Measurements from ENCODE around the gene SLFN14.
"Not testable (repeated sequence)": the region's sequence is repeated elsewhere in the genome, so short reads cannot be mapped to it uniquely, and the experiment has no call there.

Gene SLFN14

DNA sequence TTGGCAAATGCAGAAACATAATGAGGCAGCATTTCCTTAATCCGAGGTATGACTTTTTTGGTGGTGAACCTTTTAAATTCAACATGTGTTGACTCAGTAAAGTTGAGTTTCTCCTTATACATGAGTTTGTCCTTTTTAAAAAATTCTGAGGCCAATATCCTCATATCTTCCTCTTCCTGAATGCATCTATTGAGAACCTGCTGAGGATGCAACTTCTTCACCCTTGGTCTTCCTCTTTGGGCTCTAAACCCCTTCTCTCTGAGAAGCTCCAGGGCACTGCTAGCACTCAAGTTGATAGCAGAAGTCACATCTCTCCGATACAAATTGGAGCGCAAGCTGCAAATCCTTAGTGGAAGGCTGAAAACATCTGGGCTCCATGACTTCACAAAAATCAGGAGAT, 3.3 kb downstream of the SLFN14 start:
- no peak for DNase-seq

DNA sequence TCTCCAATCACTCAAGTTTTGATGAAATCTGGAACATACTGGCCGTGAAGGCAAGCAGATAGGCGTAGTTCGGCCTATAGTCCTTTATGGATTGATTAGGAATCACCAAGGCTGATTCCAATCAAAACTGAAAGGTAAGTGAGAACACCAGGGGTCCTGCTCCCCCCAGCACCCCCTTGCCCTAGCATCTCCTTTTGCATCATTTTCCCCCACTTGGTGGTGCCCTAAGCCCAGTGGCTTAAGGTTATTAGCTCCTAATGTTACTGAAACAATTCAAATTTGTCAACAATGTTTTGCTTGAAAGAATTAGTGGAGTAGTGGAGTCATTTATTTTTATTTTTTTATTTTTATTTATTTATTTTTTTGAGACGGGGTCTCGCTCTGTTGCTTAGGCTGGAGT, 4.9 kb downstream of the SLFN14 start:
- no peak for DNase-seq

DNA sequence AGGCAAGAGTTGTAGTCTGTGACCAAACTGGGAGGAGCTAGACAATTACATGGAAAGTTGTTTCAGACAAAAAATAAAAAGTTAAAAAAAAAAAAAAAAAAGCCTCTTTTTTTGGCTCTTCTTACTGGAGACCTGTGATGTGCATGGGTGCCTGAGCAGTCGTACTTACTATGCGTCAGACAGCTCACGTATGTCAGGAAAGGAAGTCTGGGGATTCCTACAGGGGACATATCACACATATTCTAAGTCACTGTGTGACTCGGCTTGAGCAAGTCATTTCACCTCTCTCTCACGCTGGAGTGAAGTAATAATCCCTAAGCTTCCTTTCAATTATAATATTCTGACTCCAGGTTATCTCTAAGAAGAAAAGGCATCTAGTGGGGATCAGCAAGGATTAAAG, 6.0 kb downstream of the SLFN14 start:
- DNase-seq: no peak

DNA sequence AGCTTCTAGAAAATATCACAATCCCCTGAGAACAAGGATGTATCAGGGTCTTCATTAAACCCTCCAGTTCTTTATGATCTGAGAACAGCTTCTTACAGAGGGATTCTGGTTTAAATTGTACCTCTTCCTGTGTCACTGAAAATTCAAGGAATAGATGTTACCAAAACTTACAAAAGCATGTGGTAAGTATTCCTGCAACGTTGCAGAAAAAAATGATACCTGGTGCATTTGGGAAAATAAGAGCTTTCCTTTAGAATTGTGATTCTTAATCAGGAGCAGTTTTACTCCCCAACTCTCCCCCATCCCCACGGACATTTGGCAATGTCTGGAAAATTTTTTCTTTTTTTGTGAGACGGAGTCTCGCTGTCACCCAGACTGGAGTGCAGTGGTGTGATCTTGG, 7.3 kb downstream of the SLFN14 start:
- DNase-seq: no peak

DNA sequence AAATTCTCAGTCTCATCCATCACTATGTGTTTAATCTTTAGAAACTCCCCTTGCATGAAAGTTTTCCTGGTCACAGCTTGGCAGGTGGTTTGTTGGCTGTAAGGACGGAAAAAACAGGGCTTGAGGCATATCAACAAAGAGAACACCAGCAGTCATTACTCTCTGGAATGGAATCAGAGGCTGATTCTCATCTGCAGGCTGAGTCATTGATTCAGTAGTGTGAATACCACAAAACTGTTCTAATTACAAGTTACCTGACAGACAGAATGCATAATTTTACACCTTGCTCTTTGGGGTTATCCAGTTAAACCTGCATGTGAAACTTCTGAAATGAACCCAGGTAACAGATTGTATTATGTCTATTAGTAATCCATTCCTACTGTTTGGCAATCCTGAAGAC, 11.6 kb downstream of the SLFN14 start:
- DNase-seq: no peak

DNA sequence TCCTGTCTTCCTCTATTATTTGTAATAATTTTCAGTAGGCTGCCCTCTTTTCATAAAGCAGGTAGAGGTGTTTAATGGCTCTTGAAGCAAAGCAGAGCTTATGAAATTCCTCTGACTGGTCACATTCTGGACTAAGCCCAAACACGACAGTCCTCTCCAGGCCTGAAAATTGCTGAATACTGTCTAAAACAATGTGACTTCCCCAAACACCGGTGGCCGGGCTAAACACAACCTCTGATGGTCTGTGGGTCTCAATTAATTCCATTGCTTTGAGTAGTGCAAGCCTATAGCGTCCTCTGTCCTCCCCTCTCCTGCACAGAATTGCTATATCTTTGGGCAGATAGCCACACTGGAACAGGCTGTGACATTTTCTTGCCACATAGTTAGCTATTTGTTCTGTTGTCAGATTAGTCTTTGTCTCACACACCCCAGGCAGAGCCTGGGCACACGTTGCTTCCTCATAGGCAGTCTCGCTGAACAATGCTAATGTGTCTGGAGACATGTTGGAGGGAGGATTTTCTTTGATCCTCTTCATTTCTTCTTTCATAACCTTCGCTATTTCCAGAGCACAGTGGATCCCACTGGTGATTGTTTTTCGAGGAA, 12.3 kb downstream of the SLFN14 start:
- DNase-seq: no peak

DNA sequence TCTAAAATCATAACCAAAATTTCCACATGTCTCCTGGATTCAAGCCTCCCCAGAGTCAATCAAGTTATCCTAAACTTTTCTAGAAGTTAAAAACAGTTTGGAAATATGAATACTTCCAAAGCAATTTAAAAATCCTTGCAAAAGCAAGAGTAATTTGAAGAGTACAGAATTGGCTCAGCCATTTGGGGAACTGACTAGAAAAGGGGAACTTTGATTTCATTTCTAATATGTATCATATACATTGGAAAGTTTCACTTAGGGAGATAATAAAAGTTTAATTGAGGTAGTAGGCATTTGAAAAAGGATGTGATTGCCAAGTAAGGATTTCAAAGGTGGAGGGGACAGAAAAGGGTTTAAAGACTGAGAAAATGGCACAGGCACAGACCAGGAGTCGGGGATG, 14.1 kb downstream of the SLFN14 start:
- no peak for DNase-seq

DNA sequence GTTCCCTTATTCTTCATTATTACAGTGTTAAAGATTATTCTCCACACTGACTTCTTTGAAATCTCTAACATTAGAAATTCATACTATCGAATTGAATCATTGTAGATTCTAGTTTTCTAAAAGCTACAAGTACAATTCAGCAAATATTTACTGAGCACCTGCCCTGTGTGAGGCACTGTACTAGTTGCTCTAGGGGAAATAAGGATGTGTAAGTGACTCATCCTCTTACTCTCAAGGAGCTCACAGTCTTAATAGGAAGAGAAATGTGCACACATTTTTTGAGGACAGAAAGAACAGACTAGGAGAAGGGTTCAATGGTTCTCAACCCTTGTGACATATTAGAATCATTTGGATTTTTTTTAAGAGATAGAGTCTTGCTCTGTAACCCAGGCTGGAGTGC, 15.5 kb downstream of the SLFN14 start:
- no peak for DNase-seq

DNA sequence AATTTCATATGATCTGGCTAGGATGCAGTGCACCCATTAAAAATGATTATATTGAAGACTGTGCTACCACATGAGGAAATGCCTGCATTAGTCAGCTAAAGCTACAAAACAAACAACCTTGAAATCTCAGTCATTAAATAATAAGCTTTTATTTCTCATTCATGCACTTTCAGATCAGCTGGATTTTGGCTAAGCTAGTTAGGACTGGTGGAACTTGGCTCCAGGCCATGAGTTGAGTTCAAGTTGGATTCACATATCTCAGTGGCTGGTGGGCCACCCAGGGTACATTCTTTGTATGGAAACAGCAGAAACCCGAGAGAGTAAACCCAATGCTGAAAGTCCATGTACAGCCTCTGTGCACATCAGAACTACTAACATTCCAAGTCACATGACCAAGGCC, 16.8 kb downstream of the SLFN14 start:
- no peak for DNase-seq

DNA sequence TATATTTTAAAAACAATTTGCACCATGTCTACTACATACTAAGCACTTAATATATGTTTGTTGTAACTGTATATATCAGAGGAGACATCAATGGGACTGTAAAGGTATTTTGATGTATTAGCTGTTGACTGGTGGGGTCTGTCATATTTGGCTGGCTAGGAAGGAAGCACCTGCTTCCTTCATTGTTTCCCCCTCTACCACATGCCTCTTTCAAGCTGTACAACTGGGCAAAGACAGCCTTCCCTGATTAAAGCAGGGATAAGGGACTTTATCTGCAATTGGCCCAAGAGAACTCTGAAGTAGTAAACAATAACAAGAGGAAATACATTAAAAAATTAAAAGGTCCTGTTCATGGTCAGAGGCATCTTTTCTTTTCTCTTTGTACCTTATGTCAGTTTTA, 17.6 kb downstream of the SLFN14 start:
- DNase-seq: no peak

DNA sequence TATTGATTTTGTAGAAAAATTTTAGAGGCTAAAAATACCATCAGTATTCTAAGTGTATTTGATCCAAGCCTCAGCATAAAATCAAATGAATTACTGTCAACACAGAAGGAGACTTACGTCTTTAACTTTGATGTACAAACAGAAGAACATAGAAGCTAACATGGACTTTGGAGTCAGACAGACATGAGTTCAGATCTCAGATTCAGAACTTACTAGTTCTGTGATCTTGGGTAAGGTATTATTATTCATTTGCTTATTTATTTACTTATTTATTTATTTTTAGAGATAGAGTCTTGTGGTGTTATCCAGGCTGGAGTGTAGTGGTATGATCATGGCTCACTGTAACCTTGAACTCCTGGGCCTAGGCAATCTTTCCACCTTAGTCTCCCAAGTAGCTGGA, 19.2 kb downstream of the SLFN14 start:
- no peak for DNase-seq

DNA sequence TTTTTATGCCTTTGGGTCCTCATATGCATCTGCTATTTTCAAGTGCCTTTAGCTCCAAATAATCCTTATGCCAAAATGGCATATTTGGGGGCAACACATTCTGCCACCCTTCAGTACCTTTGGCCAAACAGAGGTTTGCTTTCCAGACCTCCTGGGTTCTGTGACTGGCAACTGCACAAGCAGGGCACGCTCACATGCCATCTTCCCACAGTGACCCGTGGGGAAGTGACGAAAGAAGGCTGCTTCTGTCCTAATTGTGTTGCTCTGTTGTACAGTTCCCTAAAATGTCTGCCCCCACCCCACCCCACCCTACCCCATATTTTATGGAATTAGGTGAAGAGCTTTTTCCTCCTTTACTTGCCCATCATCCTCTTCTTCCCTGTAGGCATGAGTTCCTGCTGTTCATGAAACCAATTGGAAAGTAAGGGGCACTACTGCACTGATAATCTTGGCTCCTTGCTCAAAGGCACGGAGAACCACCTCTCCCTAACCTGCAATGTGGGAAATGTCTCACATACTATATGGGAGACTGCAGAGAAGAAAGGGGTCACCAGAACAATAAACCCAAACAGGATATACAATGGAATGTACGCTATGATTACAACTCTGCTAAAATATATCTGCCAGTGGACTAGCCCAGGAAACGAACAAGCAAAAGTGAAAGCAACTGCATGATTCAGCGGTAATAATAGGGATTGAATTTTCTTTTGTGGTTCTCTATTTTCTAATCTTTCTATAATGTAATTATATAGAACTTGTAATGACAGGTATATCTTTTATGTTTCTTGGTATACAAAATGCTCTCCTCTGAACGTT, 19.8 kb downstream of the SLFN14 start:
- no peak for DNase-seq

DNA sequence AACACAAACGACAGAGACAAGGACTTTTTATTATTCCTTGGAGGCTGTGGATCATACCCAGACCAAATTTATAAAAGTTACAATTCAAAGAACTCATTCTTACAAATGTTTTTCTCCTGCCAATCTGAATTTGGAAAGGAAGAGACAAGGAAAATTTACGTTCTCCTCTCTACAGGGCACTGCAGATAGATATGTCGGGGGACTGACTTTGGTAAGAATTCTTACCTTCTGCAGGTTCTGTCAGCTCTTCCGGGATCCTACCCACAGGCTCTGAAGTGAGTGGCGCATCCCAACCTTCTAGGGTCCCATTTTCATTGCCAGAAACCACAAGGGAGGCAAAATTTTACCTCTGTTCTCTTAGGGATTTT, 21.0 kb downstream of the SLFN14 start:
- no peak for DNase-seq

DNA sequence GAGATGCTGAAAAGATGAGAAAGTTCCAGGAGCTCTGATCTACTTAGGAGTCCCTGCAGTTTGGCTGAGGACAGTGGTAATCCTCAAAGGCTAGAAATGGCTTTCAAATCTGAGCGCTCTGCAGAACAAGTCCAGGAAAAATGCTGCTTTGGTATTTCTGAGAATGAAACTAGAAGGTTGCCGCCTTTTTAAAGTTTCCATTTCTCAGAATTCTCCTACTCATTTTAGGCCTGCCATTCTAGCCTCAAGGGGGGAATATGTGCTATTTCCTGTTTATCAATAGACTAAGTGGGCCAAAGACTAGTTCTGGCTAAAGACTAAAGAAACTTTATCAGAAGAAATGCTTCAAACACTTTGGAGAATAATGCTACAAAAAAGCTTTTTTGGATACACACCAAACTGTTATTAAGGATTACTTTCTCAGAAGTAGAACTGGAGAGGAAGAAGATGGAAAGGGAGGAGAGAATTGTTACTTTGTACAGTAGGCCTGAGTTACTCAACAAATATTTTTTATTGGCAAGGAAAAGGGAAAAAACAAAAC, 22.9 kb downstream of the SLFN14 start, which contains the start of gene SLFN12L:
Gene SLFN12L, minus strand, starts transcription at position 78 of the 541 bp plus-strand sequence. CDS start 15,314 bp downstream, outside the sequence.
- no peak for DNase-seq

DNA sequence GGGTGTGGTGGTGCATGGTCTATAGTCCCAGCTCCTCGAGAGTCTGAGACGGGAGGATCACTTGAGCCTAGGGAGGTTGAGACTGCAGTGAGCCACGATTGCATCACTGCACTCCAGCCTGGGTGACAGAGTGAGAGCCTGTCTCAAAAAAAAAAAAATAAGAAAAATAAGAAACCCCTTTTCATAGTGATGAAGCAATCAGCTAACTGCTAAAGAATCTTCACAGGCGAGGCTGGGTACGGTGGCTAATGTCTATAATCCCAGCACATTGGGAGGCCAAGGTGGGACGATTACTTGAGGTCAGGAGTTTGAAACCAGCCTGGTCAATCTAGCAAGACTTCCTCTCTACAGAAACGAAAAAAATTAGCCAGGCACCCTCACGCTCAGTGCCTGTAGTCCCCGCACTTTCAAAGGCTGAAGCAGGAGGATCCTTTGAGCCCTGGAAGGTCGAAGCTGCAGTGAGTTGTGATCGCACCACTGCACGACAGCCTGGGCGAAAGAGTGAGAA, 23.9 kb downstream of the SLFN14 start:
- DNase-seq: no peak

DNA sequence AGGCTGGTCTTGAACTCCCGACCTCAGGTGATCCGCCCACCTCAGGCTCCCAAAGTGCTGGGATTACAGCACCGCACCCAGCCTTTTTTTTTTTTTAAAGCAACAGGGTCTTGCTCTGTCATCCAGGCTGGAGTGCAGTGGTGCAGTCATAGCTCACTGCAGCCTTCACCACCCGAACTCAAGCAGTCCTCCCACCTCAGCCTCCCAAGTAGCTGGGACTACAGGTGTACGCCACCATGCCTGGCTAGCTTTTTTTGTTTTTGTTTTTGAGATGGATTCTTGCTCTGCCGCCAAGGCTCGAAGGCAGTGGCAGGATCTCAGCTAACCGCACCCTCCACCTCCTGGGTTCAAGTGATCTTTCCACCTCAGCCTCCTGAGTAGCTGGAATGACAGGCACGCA, 25.2 kb downstream of the SLFN14 start:
- DNase-seq: not testable (repeated sequence)

DNA sequence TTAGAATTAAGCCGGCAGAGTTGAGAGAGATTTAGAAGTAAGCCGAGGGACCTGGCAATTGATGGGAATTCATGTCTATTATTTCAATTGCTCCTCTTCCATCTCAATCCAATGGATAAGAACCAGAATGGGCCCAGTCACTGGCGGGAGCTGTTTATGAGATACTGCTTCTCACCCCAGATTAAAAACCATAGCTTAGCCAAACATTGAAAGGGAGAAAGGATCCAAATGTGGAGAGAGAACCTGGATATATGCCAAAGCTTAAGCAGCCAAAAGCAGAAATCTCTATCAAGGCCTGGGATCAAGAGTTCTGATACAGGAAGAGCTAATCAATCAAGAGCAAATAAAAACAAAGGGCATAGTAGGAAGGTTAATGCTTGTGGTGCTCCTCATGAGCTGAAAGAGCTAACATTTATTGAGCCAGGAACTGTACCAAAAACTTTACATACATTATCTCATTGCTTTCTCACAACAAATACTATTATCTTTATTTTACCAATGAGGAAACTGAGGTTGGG, 26.0 kb downstream of the SLFN14 start:
- DNase-seq: no peak

DNA sequence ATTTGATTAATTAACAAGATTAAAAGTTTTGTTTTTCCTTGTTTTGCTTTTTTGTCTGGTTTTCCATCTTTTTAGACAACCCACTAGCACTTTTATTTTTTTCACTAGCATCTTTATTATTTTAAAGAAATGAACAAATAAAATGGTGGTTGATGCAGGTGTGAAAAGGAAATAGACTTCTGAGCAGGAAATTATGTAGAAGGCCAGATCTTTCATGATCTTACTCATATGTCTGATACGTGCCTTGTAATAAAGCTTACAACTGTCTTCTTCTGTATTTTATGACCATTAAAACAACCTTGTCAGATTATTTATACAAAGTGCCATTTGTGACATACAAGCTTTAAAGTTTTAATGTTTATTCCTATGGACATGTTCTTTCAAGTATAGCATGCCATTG, 29.5 kb downstream of the SLFN14 start:
- no peak for DNase-seq

DNA sequence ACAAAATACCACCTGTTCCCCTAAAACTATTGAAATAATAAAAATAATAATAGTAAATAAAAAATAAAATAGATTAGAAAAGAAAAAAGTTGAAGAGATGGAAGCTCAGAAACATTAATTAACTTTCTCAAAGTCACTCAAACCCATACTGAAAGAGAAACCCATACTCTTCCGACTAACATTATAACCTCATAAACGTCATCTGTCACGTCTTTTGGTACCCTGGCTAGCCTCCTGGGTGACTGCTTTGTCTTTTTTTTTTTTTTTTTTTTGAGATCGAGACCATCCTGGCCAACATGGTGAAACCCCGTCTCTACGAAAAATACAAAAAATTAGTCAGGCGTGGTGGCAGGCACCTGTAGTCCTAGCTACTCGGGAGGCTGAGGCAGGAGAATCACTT, 30.8 kb downstream of the SLFN14 start:
- DNase-seq: no peak

DNA sequence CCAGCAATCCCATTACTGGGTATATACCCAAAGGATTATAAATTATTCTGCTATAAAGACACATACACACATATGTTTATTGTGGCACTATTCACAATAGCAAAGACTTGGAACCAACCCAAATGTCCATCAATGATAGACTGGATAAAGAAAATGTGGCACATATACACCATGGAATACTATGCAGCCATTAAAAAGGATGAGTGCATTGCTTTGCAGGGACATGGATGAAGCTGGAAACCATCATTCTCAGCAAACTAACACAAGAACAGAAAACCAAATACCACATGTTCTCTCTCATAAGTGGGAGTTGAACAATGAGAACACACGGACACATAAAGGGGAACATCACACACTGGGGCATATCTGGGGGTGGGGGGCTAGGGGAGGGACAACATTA, 31.3 kb downstream of the SLFN14 start:
- DNase-seq: not testable (repeated sequence)

DNA sequence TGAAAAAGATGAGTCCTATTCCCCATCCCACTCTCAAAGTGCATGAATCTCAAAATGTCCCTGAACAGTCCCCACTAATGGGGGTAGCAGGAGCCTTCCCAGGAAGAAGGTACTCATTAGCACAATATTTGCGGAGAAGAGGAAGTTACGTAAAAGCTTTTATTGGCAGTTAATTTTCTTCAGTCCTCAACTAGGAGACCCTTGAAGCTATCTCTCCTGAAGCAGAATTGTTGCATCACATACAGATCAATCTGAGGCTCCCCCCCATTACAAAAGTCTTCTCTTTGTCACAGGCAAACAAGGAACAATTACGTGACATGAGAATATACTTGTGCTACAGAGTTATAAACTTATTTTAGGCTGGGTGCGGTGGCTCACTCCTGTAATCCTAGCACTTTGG, 37.3 kb downstream of the SLFN14 start:
- DNase-seq: no peak

DNA sequence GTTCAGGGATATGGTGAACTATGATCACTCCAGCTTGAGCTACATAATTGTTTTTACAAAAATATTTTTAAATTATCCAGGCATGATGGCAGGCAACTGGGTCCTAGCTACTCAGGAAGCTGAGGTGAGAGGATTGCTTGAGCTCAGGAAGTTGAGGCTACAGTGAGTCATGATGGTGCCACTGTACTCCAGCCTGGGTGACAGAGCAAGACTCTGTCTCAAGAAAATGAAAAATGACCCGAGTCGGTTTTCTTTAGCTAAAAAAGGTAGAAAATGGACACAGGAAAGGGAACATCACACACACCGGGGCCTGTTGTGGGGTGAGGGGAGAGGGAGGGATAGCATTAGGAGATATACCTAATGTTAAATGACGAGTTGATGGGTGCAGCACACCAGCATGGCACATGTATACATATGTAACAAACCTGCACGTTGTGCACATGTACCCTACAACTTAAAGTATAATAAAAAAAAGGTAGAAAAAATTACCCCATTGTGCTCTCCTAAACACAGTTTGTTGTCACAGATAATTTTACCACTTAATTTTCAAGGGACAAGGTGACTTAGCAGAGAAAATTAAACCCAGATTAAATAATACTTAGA, 38.9 kb downstream of the SLFN14 start:
- DNase-seq: not testable (repeated sequence)

DNA sequence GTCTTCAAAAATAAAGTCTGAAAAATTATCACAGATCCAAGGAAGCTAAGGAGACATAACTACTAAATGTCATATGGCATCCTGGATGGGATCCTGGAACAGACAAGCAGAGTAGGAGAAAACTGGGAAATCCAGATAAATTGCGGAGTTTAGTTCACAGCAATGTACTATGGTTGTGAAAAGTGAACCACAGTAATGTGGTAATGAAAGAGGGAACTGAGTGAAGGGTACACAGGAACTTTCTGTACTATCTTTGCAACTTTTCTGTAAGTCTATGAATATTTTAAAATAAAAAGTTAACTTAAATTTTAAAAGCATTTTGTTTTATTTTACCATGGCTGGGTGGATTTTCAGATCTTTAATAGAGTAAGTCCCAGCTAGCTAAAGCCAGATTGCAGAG, 39.5 kb downstream of the SLFN14 start:
- DNase-seq: no peak

Measured in NCI-H2171 (cell line).